Esophagus (tissue), 2 donors: ENCODE data around the gene GULP1. TPM values are rescaled to one million over a fixed set of nuclear protein-coding genes. Genes with fewer than 3 reads are reported as not detected.

ENCODE experiments used
- H3K27ac ChIP-seq, 2 donors: one replicate each; pipeline ENCODE4 v1.5.1; 2013; ENCODE audit warnings: low read depth in 2 of 2, mild to moderate bottlenecking in 2 of 2, inconsistent platforms in 1 of 2, low read length in 1 of 2, moderate library complexity in 1 of 2
- H3K27me3 ChIP-seq, 2 donors: one replicate each; pipeline ENCODE4 v1.6.1; 2013; ENCODE audit warnings: low read length in 2 of 2, control low read depth in 1 of 2, mild to moderate bottlenecking in 1 of 2; ENCODE audit not compliant: insufficient read depth in 2 of 2, control insufficient read depth in 1 of 2
- H3K36me3 ChIP-seq, 2 donors: one replicate each; pipeline ENCODE4 v1.6.1; 2013; ENCODE audit warnings: low read length in 1 of 2; ENCODE audit not compliant: control insufficient read depth in 2 of 2, insufficient read depth in 2 of 2
- H3K4me1 ChIP-seq, 2 donors: one replicate each; pipeline ENCODE4 v1.6.1; 2013; ENCODE audit warnings: low read length in 1 of 2; ENCODE audit not compliant: control insufficient read depth in 2 of 2, insufficient read depth in 2 of 2
- H3K4me3 ChIP-seq, 2 donors: one replicate each; pipeline ENCODE4 v1.5.1; 2013; ENCODE audit warnings: low read length in 2 of 2, mild to moderate bottlenecking in 2 of 2, low read depth in 1 of 2, moderate library complexity in 1 of 2
- H3K9me3 ChIP-seq, 2 donors: one replicate each; pipeline ENCODE4 v1.6.1; 2013; ENCODE audit warnings: mild to moderate bottlenecking in 2 of 2, low read depth in 1 of 2, low read length in 1 of 2, moderate library complexity in 1 of 2; ENCODE audit not compliant: control insufficient read depth in 2 of 2, insufficient read depth in 1 of 2
- WGBS, 2 donors: extraction: QIAGEN DNeasy Blood & Tissue Kit; methylation state at CpG; one replicate each; pipeline ENCODE4 v1.1.7; 2013; 5-methylcytosine and 5-hydroxymethylcytosine counted together
- polyA plus RNA-seq, 2 donors: library from polyadenylated mRNA; stranded (reverse); fragments of 200-250 nt; gene quantifications; one replicate each; pipeline ENCODE4 v1.2.3, GENCODE V29; 2013
- donor health status: healthy with polysubstance abuse.
- donor health status: Bipolar disorder and iron deficiency.

The GULP1 gene
- polyA plus RNA-seq, 2 donors: 5.5 to 10.5 TPM

- Histone ChIP-seq H3K9me3 (no peaks in the 10 kb centered on the region), H3K27me3 (no peaks in the 10 kb centered on the region), H3K27ac (no peak overlapping the region), H3K4me3 (no peak overlapping the region), H3K36me3 (no peaks in the 10 kb centered on the region), H3K4me1 (no peaks in the 10 kb centered on the region)
- 78 to 83% methylated on average over 1 of the region's 1 CpG for WGBS, 2 donors
Observed at GRCh38 chr2:188422726-188423125, 131.1 kb downstream of the GULP1 start.

- no peaks in the 10 kb centered on the region for H3K4me1 ChIP-seq
- no peak overlapping the region for H3K27ac ChIP-seq
- H3K9me3 ChIP-seq: no peaks in the 10 kb centered on the region
- H3K36me3 ChIP-seq: no peaks in the 10 kb centered on the region
- no peak overlapping the region for H3K4me3 ChIP-seq
- H3K27me3 ChIP-seq: no peaks in the 10 kb centered on the region
- 52 to 60% methylated on average over 2 of the region's 2 CpGs for WGBS, 2 donors
Observed at GRCh38 chr2:188425266-188425665, 133.6 kb downstream of the GULP1 start.

- WGBS, 2 donors: 31 to 61% methylated on average over 2 of the region's 2 CpGs
- Histone ChIP-seq H3K36me3 (no peaks in the 10 kb centered on the region), H3K9me3 (no peaks in the 10 kb centered on the region), H3K4me1 (no peaks in the 10 kb centered on the region), H3K27ac (no peak overlapping the region), H3K4me3 (no peak overlapping the region), H3K27me3 (no peaks in the 10 kb centered on the region)
Observed at GRCh38 chr2:188426121-188426520, 134.4 kb downstream of the GULP1 start.

GRCh38 chr2:188430705-188431104, 139.0 kb downstream of the GULP1 start:
- WGBS, 2 donors: 69 to 72% methylated on average over 1 of the region's 1 CpG
- H3K4me1 ChIP-seq: no peaks in the 10 kb centered on the region
- no peaks in the 10 kb centered on the region for H3K36me3 ChIP-seq
- no peaks in the 10 kb centered on the region for H3K9me3 ChIP-seq
- H3K4me3 ChIP-seq: no peak overlapping the region
- H3K27ac ChIP-seq: no peak overlapping the region
- H3K27me3 ChIP-seq: no peaks in the 10 kb centered on the region

- Histone ChIP-seq H3K4me3 (no peak overlapping the region), H3K36me3 (no peaks in the 10 kb centered on the region), H3K27me3 (no peaks in the 10 kb centered on the region), H3K27ac (no peak overlapping the region), H3K4me1 (no peaks in the 10 kb centered on the region), H3K9me3 (no peaks in the 10 kb centered on the region)
- 96 to 100% methylated on average over 1 of the region's 1 CpG for WGBS, 2 donors
Observed at GRCh38 chr2:188434018-188434417, 142.3 kb downstream of the GULP1 start.

GRCh38 chr2:188435115-188435514, 143.4 kb downstream of the GULP1 start:
- no peaks in the 10 kb centered on the region for H3K9me3 ChIP-seq
- WGBS, 2 donors: 71 to 76% methylated on average over 2 of the region's 2 CpGs
- H3K4me1 ChIP-seq: no peaks in the 10 kb centered on the region
- no peaks in the 10 kb centered on the region for H3K27me3 ChIP-seq
- H3K4me3 ChIP-seq: no peak overlapping the region
- no peaks in the 10 kb centered on the region for H3K36me3 ChIP-seq
- no peak overlapping the region for H3K27ac ChIP-seq

GRCh38 chr2:188437537-188437936, 145.9 kb downstream of the GULP1 start:
- no peaks in the 10 kb centered on the region for H3K9me3 ChIP-seq
- H3K27me3 ChIP-seq: no peaks in the 10 kb centered on the region
- no peak overlapping the region for H3K27ac ChIP-seq
- no peaks in the 10 kb centered on the region for H3K36me3 ChIP-seq
- no peak overlapping the region for H3K4me3 ChIP-seq
- WGBS, 2 donors: 95 to 98% methylated on average over 3 of the region's 3 CpGs
- no peaks in the 10 kb centered on the region for H3K4me1 ChIP-seq

- Histone ChIP-seq H3K4me3 (no peak overlapping the region), H3K9me3 (no peaks in the 10 kb centered on the region), H3K27me3 (no peaks in the 10 kb centered on the region)
Observed at GRCh38 chr2:188439986-188440385, 148.3 kb downstream of the GULP1 start.

GRCh38 chr2:188440849-188441248, 149.2 kb downstream of the GULP1 start:
- H3K27me3 ChIP-seq: no peaks in the 10 kb centered on the region
- H3K36me3 ChIP-seq: no peaks in the 10 kb centered on the region
- H3K4me1 ChIP-seq: no peaks in the 10 kb centered on the region
- no peak overlapping the region for H3K4me3 ChIP-seq
- no peaks in the 10 kb centered on the region for H3K9me3 ChIP-seq
- H3K27ac ChIP-seq: no peak overlapping the region
- 68 to 75% methylated on average over 3 of the region's 3 CpGs for WGBS, 2 donors

More at GRCh38 chr2:188439986-188440385, 148.3 kb downstream of the GULP1 start:
- no peaks in the 10 kb centered on the region for H3K36me3 ChIP-seq
- H3K27ac ChIP-seq: no peak overlapping the region
- H3K4me1 ChIP-seq: no peaks in the 10 kb centered on the region

- WGBS, 2 donors: 76 to 81% methylated on average over 1 of the region's 1 CpG
- H3K27me3 ChIP-seq: no peaks in the 10 kb centered on the region
- H3K27ac ChIP-seq: no peak overlapping the region
- H3K4me1 ChIP-seq: no peaks in the 10 kb centered on the region
- H3K9me3 ChIP-seq: no peaks in the 10 kb centered on the region
- no peak overlapping the region for H3K4me3 ChIP-seq
- no peaks in the 10 kb centered on the region for H3K36me3 ChIP-seq
Observed at GRCh38 chr2:188441288-188441947, 149.7 kb downstream of the GULP1 start.
